ENCODE data around the gene PUSL1.

PUSL1 gene

GRCh38 chr1:1332774-1333480 lies 24.5 kb downstream of the PUSL1 start:
- Histone ChIP-seq H3K27ac (no peak overlapping the region), H3K4me3 (no peak overlapping the region)
- DNase-seq (ENCODE audit: low spot score): no peak
- no peak for TF ChIP-seq CTCF (IDR thresholded peaks at IDR 0.05)

- no peak overlapping the region for H3K4me3 ChIP-seq
- TF ChIP-seq CTCF (IDR thresholded peaks at IDR 0.05): no peak
- DNase-seq (ENCODE audit: low spot score): no peak
- no peak overlapping the region for H3K27ac ChIP-seq
These were observed 25.3 kb downstream of the PUSL1 start for GRCh38 chr1:1333551-1334241.

- no peak for DNase-seq (ENCODE audit: low spot score)
- Histone ChIP-seq H3K4me3 (no peak overlapping the region), H3K27ac (no peak overlapping the region)
- TF ChIP-seq CTCF (IDR thresholded peaks at IDR 0.05): no peak
These were observed 26.4 kb downstream of the PUSL1 start for GRCh38 chr1:1334835-1335234.

- Histone ChIP-seq H3K4me3 (no peak overlapping the region), H3K27ac (no peak overlapping the region)
- no peak for TF ChIP-seq CTCF (IDR thresholded peaks at IDR 0.05)
- DNase-seq (ENCODE audit: low spot score): no peak
These were observed 26.9 kb downstream of the PUSL1 start for GRCh38 chr1:1335283-1335682.

GRCh38 chr1:1335792-1336248 lies 27.4 kb downstream of the PUSL1 start:
- no peak for TF ChIP-seq CTCF (IDR thresholded peaks at IDR 0.05)
- H3K4me3 ChIP-seq: no peak overlapping the region
- DNase-seq (ENCODE audit: low spot score): no peak
- no peak overlapping the region for H3K27ac ChIP-seq

GRCh38 chr1:1336446-1336845 lies 28.0 kb downstream of the PUSL1 start:
- DNase-seq (ENCODE audit: low spot score): no peak

More at GRCh38 chr1:1336446-1336845, 28.0 kb downstream of the PUSL1 start:
- H3K4me3 ChIP-seq: no peak overlapping the region
- no peak overlapping the region for H3K27ac ChIP-seq
- no peak for TF ChIP-seq CTCF (IDR thresholded peaks at IDR 0.05)
